Ascending aorta (tissue), 2 donors: ENCODE measurements around the gene THSD8. TPM values are rescaled to one million over a fixed set of nuclear protein-coding genes. Genes with fewer than 3 reads are reported as not detected.

Experiments used
- DNase-seq, 2 donors: peaks; one replicate each; pipeline ENCODE4 v3.0.0-alpha.2; 2019; ENCODE audit warnings: low spot score in 2 of 2
- H3K27ac ChIP-seq, 2 donors: fragments of 200-600 bp; sonication (generic); one replicate each; pipeline ENCODE4 v1.5.1; 2016 to 2017; ENCODE audit warnings: mild to moderate bottlenecking in 1 of 2
- H3K27me3 ChIP-seq: fragments of 200-600 bp; sonication (generic); one replicate; pipeline ENCODE4 v1.5.1; 2017
- H3K36me3 ChIP-seq, 2 donors: fragments of 200-600 bp; sonication (generic); one replicate each; pipeline ENCODE4 v1.5.1; 2016
- H3K4me1 ChIP-seq, 2 donors: fragments of 200-600 bp; sonication (generic); one replicate each; pipeline ENCODE4 v1.5.1; 2016 to 2017; ENCODE audit warnings: mild to moderate bottlenecking in 1 of 2
- H3K4me3 ChIP-seq, 2 donors: fragments of 200-600 bp; sonication (generic); one replicate each; pipeline ENCODE4 v1.5.1; 2016 to 2017; ENCODE audit warnings: mild to moderate bottlenecking in 1 of 2
- H3K9me3 ChIP-seq, 2 donors: fragments of 200-600 bp; sonication (generic); one replicate each; pipeline ENCODE4 v1.5.1; 2016
- CTCF ChIP-seq, 3 experiments: fragments of 200-600 bp in 2 of 3; fragments of 450-650 bp in 1 of 3; sonication (generic) in 2 of 3; IDR thresholded peaks; one replicate each; pipeline ENCODE4 v1.5.1; 2016 to 2019; ENCODE audit warnings: antibody characterized with exemption in 3 of 3, mild to moderate bottlenecking in 1 of 3, moderate library complexity in 1 of 3
- intact Hi-C: fragments of 100-400 bp; cut with DNase I; formaldehyde crosslinking; loops from one replicate; pipeline ENCODE4 v1.15.1; 2023
- total RNA-seq: library from RNA; depleted of rRNA; stranded (reverse); fragments of >200 nt; gene quantifications from one replicate; pipeline ENCODE4 v1.1.0, GENCODE V29; 2016

THSD8 gene
- total RNA-seq, 1 donor from 2014 or later, result not detected

- no peaks in the 10 kb centered on the region for H3K9me3 ChIP-seq
- H3K4me1 ChIP-seq, result peaks cover 7 to 26% of the 10 kb centered on the region in 2 donors
- peaks cover 8 to 10% of the 10 kb centered on the region in 2 donors for H3K36me3 ChIP-seq
- intact Hi-C loops, result loop anchor here (5.0 kb wide), 1 partner anchor 38 kb away; the partner anchor contains the start of gene RNASEH2A
- no peak overlapping the region for H3K4me3 ChIP-seq
- no peak overlapping the region for H3K27ac ChIP-seq
- DNase-seq, result no peak
- no peaks in the 10 kb centered on the region for H3K27me3 ChIP-seq
- no peak for TF ChIP-seq CTCF (IDR thresholded peaks at IDR 0.05)
Measured at GRCh38 chr19:12769689-12770088, 32.2 kb upstream of the THSD8 start.

- peak overlapping the region in 1 of 2 donors; percentile 86 for H3K27ac ChIP-seq
- H3K9me3 ChIP-seq, result no peaks in the 10 kb centered on the region
- peaks cover 10 to 28% of the 10 kb centered on the region in 2 donors for H3K4me1 ChIP-seq
- intact Hi-C loops, result loop anchor here (5.0 kb wide), 1 partner anchor 36 kb away; the partner anchor contains the start of gene RNASEH2A
- no peak overlapping the region for H3K4me3 ChIP-seq
- DNase-seq, result no peak
- no peaks in the 10 kb centered on the region for H3K27me3 ChIP-seq
- TF ChIP-seq CTCF (IDR thresholded peaks at IDR 0.05), result no peak
- H3K36me3 ChIP-seq, result peaks cover 5 to 7% of the 10 kb centered on the region in 2 donors
Measured at GRCh38 chr19:12770922-12771321, 30.9 kb upstream of the THSD8 start.

DNA sequence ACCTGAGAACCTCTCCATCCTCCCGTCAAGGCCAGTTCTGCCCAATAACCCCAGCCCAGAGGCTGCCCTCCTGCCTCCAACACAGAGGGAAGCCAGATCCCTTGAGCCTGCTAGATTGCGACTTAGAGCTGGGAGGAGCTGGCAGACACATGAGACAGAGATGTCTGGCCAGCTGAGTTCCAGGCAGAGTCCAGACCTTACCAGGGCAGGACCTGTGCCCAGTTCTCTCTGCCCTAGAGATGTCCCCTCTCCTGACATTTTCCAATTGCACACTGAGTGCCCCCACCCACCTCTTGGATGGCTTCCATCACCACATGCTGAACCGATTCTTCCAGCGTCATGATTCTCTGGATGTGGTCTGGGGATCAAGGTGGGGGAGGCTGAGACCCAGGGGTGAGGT, 29.5 kb upstream of the THSD8 start:
- no peaks in the 10 kb centered on the region for H3K27me3 ChIP-seq
- H3K27ac ChIP-seq, result peak overlapping the region; percentile 72 to 86
- TF ChIP-seq CTCF (IDR thresholded peaks at IDR 0.05), result no peak
- no peaks in the 10 kb centered on the region for H3K9me3 ChIP-seq
- peaks cover 10 to 31% of the 10 kb centered on the region in 2 donors for H3K4me1 ChIP-seq
- H3K4me3 ChIP-seq, result peak overlapping the region in 1 of 2 donors; percentile 13
- H3K36me3 ChIP-seq, result peaks cover 5 to 7% of the 10 kb centered on the region in 2 donors
- DNase-seq, result peak in 1 of 2 donors; percentile 79
- intact Hi-C loops, result loop anchor here (5.0 kb wide), 1 partner anchor 35 kb away; the partner anchor contains the start of gene RNASEH2A

DNA sequence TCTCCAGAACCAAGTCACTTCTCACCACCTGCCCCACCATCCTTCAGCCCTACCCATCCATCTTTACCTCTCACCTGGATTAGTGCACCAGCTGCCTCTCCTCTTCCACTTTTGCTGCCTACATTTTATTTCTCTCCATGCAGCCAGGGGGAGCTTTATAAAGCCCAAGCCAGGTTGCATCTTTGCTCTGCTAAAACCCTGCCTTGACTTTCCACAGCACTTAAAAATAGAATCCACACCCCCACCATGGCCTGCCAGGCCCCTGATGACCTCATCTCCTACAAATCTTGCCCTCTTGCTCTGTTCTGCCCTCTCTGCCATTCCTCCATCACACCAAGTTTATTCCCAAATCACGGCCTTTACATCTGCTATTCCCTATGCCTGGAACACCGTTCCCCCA, 28.3 kb upstream of the THSD8 start:
- peak overlapping the region; percentile 72 to 86 for H3K27ac ChIP-seq
- peak in 1 of 2 donors; percentile 85 for DNase-seq
- H3K4me1 ChIP-seq, result peaks cover 12 to 34% of the 10 kb centered on the region in 2 donors

More for the DNA sequence above, 28.3 kb upstream of the THSD8 start:
- TF ChIP-seq CTCF (IDR thresholded peaks at IDR 0.05), result peak; percentile 48 to 57 (median 54)
- Histone ChIP-seq H3K36me3 (peaks cover 0 to 7% of the 10 kb centered on the region in 2 donors), H3K9me3 (no peaks in the 10 kb centered on the region), H3K4me3 (peak overlapping the region in 1 of 2 donors; percentile 23), H3K27me3 (no peaks in the 10 kb centered on the region)
- intact Hi-C loops, result loop anchor here (5.0 kb wide), 1 partner anchor 34 kb away; the partner anchor contains the start of gene RNASEH2A
